HepG2 (cell line): ENCODE measurements around the gene YPEL3. TPM values are rescaled to one million over a fixed set of nuclear protein-coding genes. Genes with fewer than 3 reads are reported as not detected.

Experiments
- ASH2L ChIP-seq: fragments of 300-600, 200-600 bp; sonication (generic); IDR thresholded peaks from 2 replicates; pipeline ENCODE4 v1.7.0; 2017; ENCODE audit warnings: low read depth, mild to moderate bottlenecking, moderate library complexity, mixed read lengths, low read length; ENCODE audit not compliant: insufficient read length
- FIP1L1 ChIP-seq: fragments of 200-400 bp; formaldehyde crosslinking; IDR thresholded peaks from 2 replicates; pipeline ENCODE4 v1.6.1; 2018; ENCODE audit warnings: low read depth, mild to moderate bottlenecking, low read length, moderate library complexity, borderline replicate concordance; ENCODE audit not compliant: insufficient read depth
- ISX ChIP-seq: sonication (generic); formaldehyde crosslinking; conservative IDR thresholded peaks from 2 replicates; pipeline ENCODE4 v1.5.0; 2020; ENCODE audit warnings: missing genetic modification reagents
- JARID2 ChIP-seq: sonication (generic); formaldehyde crosslinking; IDR thresholded peaks from 2 replicates; pipeline ENCODE4 v1.8.1; 2023; ENCODE audit warnings: missing genetic modification reagents, inconsistent platforms; ENCODE audit not compliant: insufficient replicate concordance
- MBD4 ChIP-seq: IDR thresholded peaks from 2 replicates; pipeline ENCODE4 v1.6.1; 2012; ENCODE audit warnings: low read length, inconsistent platforms, borderline replicate concordance
- NFYC ChIP-seq: IDR thresholded peaks from 2 replicates; pipeline ENCODE4 v1.6.1; 2016; ENCODE audit warnings: missing genetic modification reagents, missing compliant biosample characterization
- SMAD9 ChIP-seq: sonication (generic); formaldehyde crosslinking; IDR thresholded peaks from 2 replicates; pipeline ENCODE4 v1.5.1; 2020; ENCODE audit warnings: mild to moderate bottlenecking, missing genetic modification reagents
- STAT5B ChIP-seq: sonication (generic); formaldehyde crosslinking; IDR thresholded peaks from 2 replicates; pipeline ENCODE4 v1.4.0; 2020; ENCODE audit warnings: missing genetic modification reagents
- XRCC5 ChIP-seq: fragments of 200-400 bp; formaldehyde crosslinking; optimal IDR thresholded peaks from 2 replicates; pipeline ENCODE3; 2017; ENCODE audit warnings: mild to moderate bottlenecking, low read length
- ZNF101 ChIP-seq: sonication (generic); formaldehyde crosslinking; IDR thresholded peaks from 2 replicates; pipeline ENCODE4 v1.4.0; 2020; ENCODE audit warnings: mild to moderate bottlenecking, low read depth, missing genetic modification reagents, borderline replicate concordance
- ZNF180 ChIP-seq: sonication (generic); formaldehyde crosslinking; IDR thresholded peaks from 2 replicates; pipeline ENCODE4 v1.4.0; 2020; ENCODE audit warnings: low read depth, missing genetic modification reagents, borderline replicate concordance
- ZNF256 ChIP-seq: sonication (generic); formaldehyde crosslinking; conservative IDR thresholded peaks from 2 replicates; pipeline ENCODE4 v1.4.0; 2020; ENCODE audit warnings: missing genetic modification reagents
- ZNF263 ChIP-seq: sonication (generic); formaldehyde crosslinking; IDR thresholded peaks from 2 replicates; pipeline ENCODE4 v1.4.0; 2020; ENCODE audit warnings: missing genetic modification reagents
- ZNF543 ChIP-seq: sonication (generic); formaldehyde crosslinking; IDR thresholded peaks from 2 replicates; pipeline ENCODE4 v1.4.0; 2020; ENCODE audit warnings: mild to moderate bottlenecking, missing genetic modification reagents
- ZNF615 ChIP-seq: sonication (generic); formaldehyde crosslinking; IDR thresholded peaks from 2 replicates; pipeline ENCODE4 v1.5.0; 2020; ENCODE audit warnings: mild to moderate bottlenecking, missing genetic modification reagents, borderline replicate concordance
- ZNF616 ChIP-seq: sonication (generic); formaldehyde crosslinking; IDR thresholded peaks from 2 replicates; pipeline ENCODE4 v1.5.0; 2020; ENCODE audit warnings: low read depth, mild to moderate bottlenecking, missing genetic modification reagents
- ZNF660 ChIP-seq: sonication (generic); formaldehyde crosslinking; IDR thresholded peaks from 2 replicates; pipeline ENCODE4 v1.5.1; 2020; ENCODE audit warnings: mild to moderate bottlenecking, low read depth, missing genetic modification reagents, borderline replicate concordance
- ZSCAN30 ChIP-seq: sonication (generic); formaldehyde crosslinking; IDR thresholded peaks from 2 replicates; pipeline ENCODE4 v1.5.0; 2020; ENCODE audit warnings: mild to moderate bottlenecking, missing genetic modification reagents
- polyA plus RNA-seq, 8 experiments: library from polyadenylated mRNA; depleted of rRNA in 3 of 8; stranded (reverse) in 7 of 8; unstranded in 1 of 8; fragments of >200 nt; fragmentation: Illumina TruSeq in 4 of 8; extraction: Trizol in 4 of 8; gene quantifications; 2 replicates each; pipeline versions ENCODE4 v1.2.1 to v1.2.3, GENCODE V29; 2011 to 2016; ENCODE audit warnings: low read depth in 4 of 8, missing spikeins in 1 of 8, mixed read lengths in 1 of 8; ENCODE audit not compliant: insufficient read depth in 1 of 8
- total RNA-seq, 5 experiments: library from RNA; depleted of rRNA; stranded (reverse); fragments of >200 nt; fragmentation: Illumina TruSeq; extraction: Trizol; gene quantifications; 2 replicates each; pipeline ENCODE4 v1.2.3, GENCODE V29; 2016; ENCODE audit warnings: low read depth in 1 of 5
- TF ChIP-seq, protein P1 (sequence below): IDR thresholded peaks from 2 replicates; pipeline ENCODE4 v1.6.1; 2012; ENCODE audit warnings: low read depth, low read length, improper control_type of control experiment
- TF ChIP-seq, protein P2 (sequence below): sonication (generic); formaldehyde crosslinking; IDR thresholded peaks from 2 replicates; pipeline ENCODE4 v1.8.1; 2023; ENCODE audit warnings: mild to moderate bottlenecking, inconsistent platforms, moderate library complexity, missing genetic modification reagents, borderline replicate concordance
- TF ChIP-seq, protein P3 (sequence below): sonication (generic); formaldehyde crosslinking; IDR thresholded peaks from 2 replicates; pipeline ENCODE4 v1.4.0; 2020; ENCODE audit warnings: low read depth, mild to moderate bottlenecking, missing genetic modification reagents
- TF ChIP-seq, protein P4 (sequence below): sonication (generic); formaldehyde crosslinking; IDR thresholded peaks from 2 replicates; pipeline ENCODE4 v1.4.0; 2020; ENCODE audit warnings: mild to moderate bottlenecking, missing genetic modification reagents

The YPEL3 gene
- total and polyA plus RNA-seq, 2 of the 13 experiments (the other 11 are each of a cell fraction or from before 2014, with no cell fraction given), result 5.4 to 47.0 TPM

DNA sequence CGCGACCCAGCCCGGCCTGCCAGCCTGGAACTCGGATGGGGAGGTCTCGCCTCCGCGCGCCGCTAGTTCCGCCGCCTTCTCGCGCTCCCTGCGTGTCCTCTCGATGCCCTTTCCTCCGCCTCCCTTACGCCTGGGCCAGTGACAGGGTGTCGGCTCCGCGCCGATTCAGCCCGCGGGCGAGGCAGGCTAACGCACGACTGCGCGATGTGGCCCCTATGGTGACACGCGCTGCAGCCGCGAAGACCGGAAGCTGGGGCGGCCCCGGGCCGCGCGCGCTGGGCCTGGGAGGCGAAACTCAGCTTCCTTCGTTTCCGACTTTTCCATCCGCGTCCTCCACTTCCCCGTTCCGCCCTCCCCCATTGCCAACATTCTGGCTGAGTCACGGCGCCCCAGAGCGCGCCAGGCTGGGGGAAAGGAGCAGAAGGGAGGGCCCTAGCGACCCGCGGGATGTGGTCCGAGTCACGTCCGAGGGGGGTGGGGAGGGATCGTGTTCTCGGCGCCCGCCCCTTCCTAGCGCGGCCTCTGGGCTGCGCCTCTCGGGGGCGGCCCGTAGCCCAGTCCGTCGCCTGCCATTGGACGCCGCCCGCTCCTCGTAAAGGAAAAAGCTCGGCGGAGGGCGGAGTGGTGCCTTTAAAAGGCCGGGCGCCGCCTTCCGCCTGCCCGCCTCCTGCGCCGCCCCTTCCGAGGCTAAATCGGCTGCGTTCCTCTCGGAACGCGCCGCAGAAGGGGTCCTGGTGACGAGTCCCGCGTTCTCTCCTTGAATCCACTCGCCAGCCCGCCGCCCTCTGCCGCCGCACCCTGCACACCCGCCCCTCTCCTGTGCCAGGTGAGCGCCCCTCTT, 30.7 kb downstream of the YPEL3 start, which contains the start of gene ALDOA (continued):
- TF ChIP-seq JARID2 (CRISPR knock-in tag) (peak; percentile 91), ZNF660 (CRISPR knock-in tag) (peak; percentile 64; the same call in 1 of the 2 replicates), ZNF263 (CRISPR knock-in tag) (peak; percentile 79), ZNF101 (CRISPR knock-in tag) (0 out of 2 replicates have a peak, but pooled peaks have one; percentile 38), NFYC (CRISPR knock-in tag) (peak; percentile 84), ASH2L (peak; percentile 88), ZNF615 (CRISPR knock-in tag) (peak; percentile 31; the same call in 1 of the 2 replicates), ZNF543 (CRISPR knock-in tag) (peak; percentile 63; the same call in 1 of the 2 replicates), ISX (CRISPR knock-in tag) (0 out of 2 replicates have a peak, but pooled peaks have one; percentile 36), FIP1L1 (peak; percentile 79), XRCC5 (peak; percentile 91), STAT5B (CRISPR knock-in tag) (peak; percentile 55; the same call in 1 of the 2 replicates), ZNF616 (CRISPR knock-in tag) (peak; percentile 98), ZNF256 (CRISPR knock-in tag) (peak; percentile 80; the same call in 1 of the 2 replicates), ZSCAN30 (CRISPR knock-in tag) (peak; percentile 89), MBD4 (no peak), SMAD9 (peak; percentile 46; the same call in 1 of the 2 replicates), ZNF180 (CRISPR knock-in tag) (no peak)
- TF ChIP-seq, protein P1, sequence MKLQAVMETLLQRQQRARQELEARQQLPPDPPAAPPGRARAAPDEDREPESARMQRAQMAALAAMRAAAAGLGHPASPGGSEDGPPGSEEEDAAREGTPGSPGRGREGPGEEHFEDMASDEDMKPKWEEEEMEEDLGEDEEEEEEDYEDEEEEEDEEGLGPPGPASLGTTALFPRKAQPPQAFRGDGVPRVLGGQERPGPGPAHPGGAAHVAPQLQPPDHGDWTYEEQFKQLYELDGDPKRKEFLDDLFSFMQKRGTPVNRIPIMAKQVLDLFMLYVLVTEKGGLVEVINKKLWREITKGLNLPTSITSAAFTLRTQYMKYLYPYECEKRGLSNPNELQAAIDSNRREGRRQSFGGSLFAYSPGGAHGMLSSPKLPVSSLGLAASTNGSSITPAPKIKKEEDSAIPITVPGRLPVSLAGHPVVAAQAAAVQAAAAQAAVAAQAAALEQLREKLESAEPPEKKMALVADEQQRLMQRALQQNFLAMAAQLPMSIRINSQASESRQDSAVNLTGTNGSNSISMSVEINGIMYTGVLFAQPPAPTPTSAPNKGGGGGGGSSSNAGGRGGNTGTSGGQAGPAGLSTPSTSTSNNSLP, result no peak; the same call in 1 of the 2 replicates
- TF ChIP-seq, protein P2, sequence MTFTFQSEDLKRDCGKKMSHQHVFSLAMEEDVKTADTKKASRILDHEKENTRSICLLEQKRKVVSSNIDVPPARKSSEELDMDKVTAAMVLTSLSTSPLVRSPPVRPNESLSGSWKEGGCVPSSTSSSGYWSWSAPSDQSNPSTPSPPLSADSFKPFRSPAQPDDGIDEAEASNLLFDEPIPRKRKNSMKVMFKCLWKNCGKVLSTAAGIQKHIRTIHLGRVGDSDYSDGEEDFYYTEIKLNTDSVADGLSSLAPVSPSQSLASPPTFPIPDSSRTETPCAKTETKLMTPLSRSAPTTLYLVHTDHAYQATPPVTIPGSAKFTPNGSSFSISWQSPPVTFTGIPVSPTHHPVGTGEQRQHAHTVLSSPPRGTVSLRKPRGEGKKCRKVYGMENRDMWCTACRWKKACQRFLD, result peak; percentile 93; the same call in 1 of the 2 replicates
- TF ChIP-seq, protein P3, sequence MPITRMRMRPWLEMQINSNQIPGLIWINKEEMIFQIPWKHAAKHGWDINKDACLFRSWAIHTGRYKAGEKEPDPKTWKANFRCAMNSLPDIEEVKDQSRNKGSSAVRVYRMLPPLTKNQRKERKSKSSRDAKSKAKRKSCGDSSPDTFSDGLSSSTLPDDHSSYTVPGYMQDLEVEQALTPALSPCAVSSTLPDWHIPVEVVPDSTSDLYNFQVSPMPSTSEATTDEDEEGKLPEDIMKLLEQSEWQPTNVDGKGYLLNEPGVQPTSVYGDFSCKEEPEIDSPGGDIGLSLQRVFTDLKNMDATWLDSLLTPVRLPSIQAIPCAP, result no peak; the same call in 1 of the 2 replicates
- TF ChIP-seq, protein P4, sequence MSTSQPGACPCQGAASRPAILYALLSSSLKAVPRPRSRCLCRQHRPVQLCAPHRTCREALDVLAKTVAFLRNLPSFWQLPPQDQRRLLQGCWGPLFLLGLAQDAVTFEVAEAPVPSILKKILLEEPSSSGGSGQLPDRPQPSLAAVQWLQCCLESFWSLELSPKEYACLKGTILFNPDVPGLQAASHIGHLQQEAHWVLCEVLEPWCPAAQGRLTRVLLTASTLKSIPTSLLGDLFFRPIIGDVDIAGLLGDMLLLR (CRISPR knock-in tag), result peak; percentile 82
